Measurements from ENCODE around the gene ITIH3. TPM values are rescaled to one million over a fixed set of nuclear protein-coding genes. Genes with fewer than 3 reads are reported as not detected.

The ITIH3 gene
- total RNA-seq, 1 experiment from 2014 or later = not detected

DNA sequence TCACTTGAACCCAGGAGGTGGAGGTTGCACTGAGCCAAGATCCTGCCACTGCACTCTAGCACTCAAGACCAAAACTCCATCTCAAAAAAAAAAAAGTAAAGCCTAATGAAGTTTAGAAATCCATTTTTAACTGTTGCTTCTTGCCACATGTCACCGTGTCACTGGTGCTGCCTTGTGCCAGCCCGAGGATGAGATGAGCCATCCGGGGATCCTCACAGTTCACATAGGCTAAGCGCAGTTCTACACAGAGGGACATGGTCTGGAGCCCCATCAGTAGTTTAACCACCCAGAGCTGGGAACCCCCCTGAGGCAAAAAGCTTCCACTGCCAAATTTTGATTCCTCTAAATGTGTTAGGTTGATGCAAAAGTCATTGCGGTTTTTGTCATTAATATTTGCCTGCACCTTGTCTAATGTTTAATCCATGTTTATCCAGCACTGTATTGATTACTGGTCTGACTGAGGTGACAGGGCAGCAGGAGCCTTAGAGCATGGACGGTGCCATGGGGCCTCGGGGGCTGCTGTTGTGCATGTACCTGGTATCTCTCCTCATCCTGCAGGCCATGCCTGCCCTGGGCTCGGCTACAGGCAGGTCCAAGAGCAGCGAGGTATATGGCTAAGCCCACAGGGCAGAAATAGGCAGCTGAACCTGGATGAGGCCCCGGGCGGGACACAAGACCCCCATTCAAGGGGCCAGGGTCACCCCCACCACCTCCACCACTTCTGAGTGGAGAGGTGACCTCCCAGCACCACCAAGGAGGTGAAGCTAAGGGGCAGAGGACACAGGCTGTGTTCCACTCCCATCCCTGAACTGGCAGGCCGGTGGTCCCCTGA lies 17.3 kb upstream of the ITIH3 start, which contains the start of gene ITIH1:
Gene ITIH1 (plus strand): TSS at position 473 of the 832 bp plus-strand sequence. CDS start 17 bp downstream, at position 490.
- no peaks in the 10 kb centered on the region for H4K20me1 ChIP-seq (ENCODE audit: control insufficient read depth, insufficient read depth, insufficient read length)
- no peak within 1 kb of the TSS for H2BK120ac ChIP-seq (ENCODE audit: low read depth, low read length, poor library complexity, severe bottlenecking)
- no peak within 1 kb of the TSS for H3K56ac ChIP-seq (ENCODE audit: insufficient read length, low read depth, low read length)
- TF ChIP-seq, protein P1, sequence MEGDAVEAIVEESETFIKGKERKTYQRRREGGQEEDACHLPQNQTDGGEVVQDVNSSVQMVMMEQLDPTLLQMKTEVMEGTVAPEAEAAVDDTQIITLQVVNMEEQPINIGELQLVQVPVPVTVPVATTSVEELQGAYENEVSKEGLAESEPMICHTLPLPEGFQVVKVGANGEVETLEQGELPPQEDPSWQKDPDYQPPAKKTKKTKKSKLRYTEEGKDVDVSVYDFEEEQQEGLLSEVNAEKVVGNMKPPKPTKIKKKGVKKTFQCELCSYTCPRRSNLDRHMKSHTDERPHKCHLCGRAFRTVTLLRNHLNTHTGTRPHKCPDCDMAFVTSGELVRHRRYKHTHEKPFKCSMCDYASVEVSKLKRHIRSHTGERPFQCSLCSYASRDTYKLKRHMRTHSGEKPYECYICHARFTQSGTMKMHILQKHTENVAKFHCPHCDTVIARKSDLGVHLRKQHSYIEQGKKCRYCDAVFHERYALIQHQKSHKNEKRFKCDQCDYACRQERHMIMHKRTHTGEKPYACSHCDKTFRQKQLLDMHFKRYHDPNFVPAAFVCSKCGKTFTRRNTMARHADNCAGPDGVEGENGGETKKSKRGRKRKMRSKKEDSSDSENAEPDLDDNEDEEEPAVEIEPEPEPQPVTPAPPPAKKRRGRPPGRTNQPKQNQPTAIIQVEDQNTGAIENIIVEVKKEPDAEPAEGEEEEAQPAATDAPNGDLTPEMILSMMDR (conservative IDR thresholded peaks at IDR 0.05) = no peak
- no peak within 1 kb of the TSS for H3K9ac ChIP-seq (ENCODE audit: extremely low read depth, insufficient read length, low read length)
- no peaks in the 10 kb centered on the region for H3K9me3 ChIP-seq (ENCODE audit: control insufficient read depth, low read depth, low read length)
- no peak within 1 kb of the TSS for H3K27ac ChIP-seq (ENCODE audit: insufficient read length, low read depth, low read length)
- no peak within 1 kb of the TSS for H3K18ac ChIP-seq (ENCODE audit: insufficient read length, low read depth, low read length)
- no peak within 1 kb of the TSS for H4K8ac ChIP-seq (replicated peaks; ENCODE audit: insufficient read length, low read depth, low read length)
- H4K91ac ChIP-seq (ENCODE audit: insufficient read length, low read depth, low read length) = no peak within 1 kb of the TSS
- peaks cover 7 to 8% of the 10 kb centered on the region in 2 experiments for H3K4me1 Mint-ChIP-seq
- H3K27ac Mint-ChIP-seq = no peak within 1 kb of the TSS
- no peak within 1 kb of the TSS for H3K4me3 Mint-ChIP-seq
- no peaks in the 10 kb centered on the region for H3K36me3 Mint-ChIP-seq (ENCODE audit: insufficient read depth in 1 of 3, low read depth in 3 of 3)
- no peak within 1 kb of the TSS for H2BK5ac ChIP-seq (ENCODE audit: insufficient read length, low read length)
- H3K79me2 ChIP-seq (ENCODE audit: insufficient read depth, low read length) = no peaks in the 10 kb centered on the region
- H3K27me3 ChIP-seq (ENCODE audit: insufficient read depth, low read length) = no peaks in the 10 kb centered on the region
- H2AK5ac ChIP-seq (ENCODE audit: insufficient read length, low read length) = no peak within 1 kb of the TSS
- H3K23me2 ChIP-seq (ENCODE audit: insufficient read length, low read depth, low read length, poor library complexity, severe bottlenecking) = no peaks in the 10 kb centered on the region
- peaks cover 3% of the 10 kb centered on the region for H3K4me1 ChIP-seq (ENCODE audit: insufficient read depth, low read length)
- H2BK15ac ChIP-seq (ENCODE audit: low read depth, low read length) = no peak within 1 kb of the TSS
- no peak within 1 kb of the TSS for H3K14ac ChIP-seq (ENCODE audit: insufficient read depth, low read length)
- H3K27me3 Mint-ChIP-seq (ENCODE audit: low read depth) = peaks cover 13% of the 10 kb centered on the region
- H4K5ac ChIP-seq (ENCODE audit: insufficient read length, low read depth, low read length) = no peak within 1 kb of the TSS
- no peaks in the 10 kb centered on the region for H3K9me3 Mint-ChIP-seq
- H2BK20ac ChIP-seq (ENCODE audit: low read depth, low read length, poor library complexity, severe bottlenecking) = no peak within 1 kb of the TSS
- no peak within 1 kb of the TSS for H2AFZ ChIP-seq (ENCODE audit: low read length)
- no peak within 1 kb of the TSS for H3K23ac ChIP-seq (ENCODE audit: insufficient read length, low read depth, low read length)
- no peak for DNase-seq
- H3T11ph ChIP-seq (ENCODE audit: low read length) = no peak within 1 kb of the TSS
- no peaks in the 10 kb centered on the region for H3K79me1 ChIP-seq (ENCODE audit: insufficient read depth, low read depth, low read length, poor library complexity, severe bottlenecking)
- H2BK12ac ChIP-seq (ENCODE audit: insufficient read length, low read depth, low read length) = no peak within 1 kb of the TSS
- WGBS (ENCODE audit: extremely low coverage, insufficient read length, low lambda C conversion rate) = no CpG with 5 or more reads among the region's 12 CpGs
- no peak within 1 kb of the TSS for H3K4me2 ChIP-seq (ENCODE audit: insufficient read depth, insufficient read length, low read length)
- no peak within 1 kb of the TSS for H3K4ac ChIP-seq (ENCODE audit: low read depth, low read length)

Measured in H9 (cell line).